ENCODE results near the gene CLRN2. TPM values are rescaled to one million over a fixed set of nuclear protein-coding genes. Genes with fewer than 3 reads are reported as not detected.
A peak's percentile ranks its signal among the peaks of the same experiment; 100 is the strongest.

CLRN2 gene
- total and polyA plus RNA-seq, 10 donors, result not detected

- DNase-seq, result no peak
- Histone ChIP-seq H3K9me3 (no peaks in the 10 kb centered on the region), H3K4me1 (no peaks in the 10 kb centered on the region), H3K27ac (no peak overlapping the region), H3K36me3 (peaks cover 0 to 96% (median 49%) of the 10 kb centered on the region in 6 donors), H3K27me3 (replicated peaks in 1 of 7) (no peaks in the 10 kb centered on the region), H3K4me3 (no peak overlapping the region)
- 91 to 99% (median 93%) methylated on average over 7 of the region's 7 CpGs for WGBS, 5 donors
- TF ChIP-seq CTCF (IDR thresholded peaks at IDR 0.05 in 8 of 11, conservative IDR thresholded peaks at IDR 0.05 in 3 of 11) (no peak), POLR2A (IDR thresholded peaks at IDR 0.05) (no peak), POLR2AphosphoS5 (IDR thresholded peaks at IDR 0.05) (no peak)
- intact Hi-C loops (cut with DNase I; ENCODE audit: low total_unique reads), result no loop called here
Observed at GRCh38 chr4:17504081-17504480, 10.9 kb upstream of the CLRN2 start.

DNA sequence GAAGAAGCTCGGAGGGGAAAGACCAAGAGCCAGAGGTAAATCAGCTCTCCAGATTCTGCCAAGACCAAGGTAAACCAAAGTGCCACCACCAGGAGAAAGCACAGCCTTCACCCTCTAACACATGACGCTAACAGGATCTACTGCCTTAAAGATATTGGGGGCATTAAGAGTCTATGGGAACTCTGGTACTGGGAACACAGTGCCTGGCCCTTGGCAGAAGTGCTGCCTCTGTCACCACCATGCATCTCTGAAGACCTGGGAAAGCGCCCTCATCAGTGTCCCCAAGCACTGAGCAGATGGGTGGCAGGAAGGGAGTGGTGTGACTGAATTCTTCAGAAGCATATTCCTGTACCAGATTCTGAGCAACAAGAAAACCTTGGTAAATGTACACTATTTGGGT lies 4.4 kb upstream of the CLRN2 start:
- peaks cover 13 to 34% (median 26%) of the 10 kb centered on the region in 6 donors for H3K4me1 ChIP-seq
- no peaks in the 10 kb centered on the region for H3K27me3 ChIP-seq (replicated peaks in 1 of 7)
- WGBS, 5 donors, result 92 to 97% (median 94%) methylated on average over 3 of the region's 3 CpGs
- no peaks in the 10 kb centered on the region for H3K9me3 ChIP-seq
- no peak for TF ChIP-seq CTCF (IDR thresholded peaks at IDR 0.05 in 8 of 11, conservative IDR thresholded peaks at IDR 0.05 in 3 of 11)
- no peak for TF ChIP-seq POLR2A (IDR thresholded peaks at IDR 0.05)
- no peak for TF ChIP-seq POLR2AphosphoS5 (IDR thresholded peaks at IDR 0.05)
- H3K36me3 ChIP-seq, result peaks cover 0 to 38% (median 8%) of the 10 kb centered on the region in 6 donors
- no peak overlapping the region for H3K27ac ChIP-seq
- intact Hi-C loops (cut with DNase I; ENCODE audit: low total_unique reads), result no loop called here
- no peak for DNase-seq
- H3K4me3 ChIP-seq, result peak overlapping the region in 3 of 8 donors; percentile 77 to 97 (median 96)

GRCh38 chr4:17511051-17511450 lies 3.9 kb upstream of the CLRN2 start:
- intact Hi-C loops (cut with DNase I; ENCODE audit: low total_unique reads), result no loop called here
- Histone ChIP-seq H3K27ac (peak overlapping the region; percentile 29 to 84 (median 63)), H3K4me1 (peaks cover 13 to 34% (median 26%) of the 10 kb centered on the region in 6 donors), H3K4me3 (peak overlapping the region; percentile 73 to 97 (median 77)), H3K9me3 (no peaks in the 10 kb centered on the region), H3K27me3 (replicated peaks in 1 of 7) (no peaks in the 10 kb centered on the region), H3K36me3 (peaks cover 0 to 34% (median 8%) of the 10 kb centered on the region in 6 donors)
- no peak for DNase-seq
- TF ChIP-seq CTCF (IDR thresholded peaks at IDR 0.05 in 8 of 11, conservative IDR thresholded peaks at IDR 0.05 in 3 of 11), result no peak
- no peak for TF ChIP-seq POLR2A (IDR thresholded peaks at IDR 0.05)
- no peak for TF ChIP-seq POLR2AphosphoS5 (IDR thresholded peaks at IDR 0.05)
- 36 to 65% (median 44%) methylated on average over 9 of the region's 9 CpGs for WGBS, 5 donors

DNA sequence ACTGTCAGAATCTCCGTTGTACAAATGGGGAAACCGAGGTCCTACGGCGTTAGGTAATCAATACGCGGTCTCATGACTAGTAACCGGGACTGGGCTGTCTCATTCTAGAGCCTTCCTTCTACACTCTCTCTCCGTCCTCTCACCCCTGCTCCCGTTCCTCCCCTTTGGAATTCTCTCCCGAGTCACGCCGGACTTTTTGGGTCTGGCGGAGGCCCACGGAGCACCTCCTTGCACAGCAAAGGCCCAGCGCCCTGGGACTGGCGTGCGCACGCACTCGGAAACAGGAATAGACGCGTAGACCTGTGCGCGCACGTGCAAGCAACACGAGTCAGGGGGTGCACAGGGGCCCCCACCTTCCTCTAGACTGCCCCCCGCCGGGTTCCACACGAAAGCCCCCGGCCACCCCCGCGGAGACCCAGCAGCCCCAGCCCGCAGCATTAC lies 3.4 kb upstream of the CLRN2 start:
- H3K4me3 ChIP-seq, result peak overlapping the region; percentile 73 to 97 (median 77)
- H3K9me3 ChIP-seq, result no peaks in the 10 kb centered on the region
- no peak for TF ChIP-seq CTCF (IDR thresholded peaks at IDR 0.05 in 8 of 11, conservative IDR thresholded peaks at IDR 0.05 in 3 of 11)
- TF ChIP-seq POLR2AphosphoS5 (IDR thresholded peaks at IDR 0.05), result no peak
- TF ChIP-seq POLR2A (IDR thresholded peaks at IDR 0.05), result no peak
- 1 to 5% (median 2%) methylated on average over 25 to 32 of the region's 32 CpGs for WGBS, 5 donors
- H3K27me3 ChIP-seq (replicated peaks in 1 of 7), result no peaks in the 10 kb centered on the region
- H3K27ac ChIP-seq, result peak overlapping the region; percentile 29 to 84 (median 63)
- peaks cover 13 to 34% (median 26%) of the 10 kb centered on the region in 6 donors for H3K4me1 ChIP-seq
- intact Hi-C loops (cut with DNase I; ENCODE audit: low total_unique reads), result no loop called here
- DNase-seq, result peak; percentile 89
- H3K36me3 ChIP-seq, result peaks cover 0 to 29% (median 8%) of the 10 kb centered on the region in 6 donors

All from spleen (tissue), 11 donors.